ENCODE measurements around the gene SLC30A4.
A peak's percentile ranks its signal among the peaks of the same experiment; 100 is the strongest.

SLC30A4 gene

DNA sequence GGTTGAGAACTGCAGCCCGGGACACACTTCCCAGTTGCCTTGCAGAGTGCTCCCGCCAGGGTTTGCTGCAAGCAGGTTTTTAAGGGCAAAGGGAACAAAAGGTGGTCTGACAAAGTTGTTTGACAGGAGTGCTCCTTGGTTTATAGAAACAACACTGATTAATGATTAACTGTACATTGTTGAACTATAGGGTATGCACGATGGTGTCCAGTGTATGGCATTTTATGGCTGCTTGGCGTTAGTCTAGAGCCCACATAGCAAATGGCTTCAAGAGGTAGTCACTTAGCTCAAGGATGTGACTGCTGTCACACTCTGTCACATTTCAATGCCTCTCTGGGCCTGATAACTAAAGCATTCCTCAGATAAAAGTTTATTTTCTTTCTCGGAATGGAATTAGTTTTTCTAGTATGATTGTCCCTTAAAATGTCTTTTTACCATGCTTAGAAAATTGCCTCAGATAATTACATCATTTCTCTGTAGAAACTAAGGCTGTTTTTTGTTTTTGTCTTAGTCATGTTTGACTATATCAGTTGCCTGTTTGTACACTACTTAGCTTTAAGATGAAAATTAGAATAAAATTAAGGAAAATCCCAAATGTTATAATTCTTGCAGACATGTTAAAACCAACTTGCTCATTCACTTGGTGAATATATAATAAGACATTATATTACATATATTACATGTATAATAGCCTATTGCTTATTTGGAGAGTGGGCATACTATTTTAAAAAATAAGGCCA is 82.9 kb downstream of the SLC30A4 start:
- no peaks in the 10 kb centered on the region for H3K27me3 Mint-ChIP-seq
- DNase-seq (ENCODE audit: low spot score in 2 of 2): no peak
- H3K4me1 Mint-ChIP-seq: no peaks in the 10 kb centered on the region
- no peak overlapping the region for H3K4me3 Mint-ChIP-seq
- H3K36me3 Mint-ChIP-seq (ENCODE audit: insufficient read depth): no peaks in the 10 kb centered on the region
- no peaks in the 10 kb centered on the region for H3K9me3 Mint-ChIP-seq
- ATAC-seq (replicated peaks; ENCODE audit: extremely low read depth, poor library complexity, severe bottlenecking): no peak
- H3K27ac Mint-ChIP-seq (ENCODE audit: low read depth): no peak overlapping the region

DNA sequence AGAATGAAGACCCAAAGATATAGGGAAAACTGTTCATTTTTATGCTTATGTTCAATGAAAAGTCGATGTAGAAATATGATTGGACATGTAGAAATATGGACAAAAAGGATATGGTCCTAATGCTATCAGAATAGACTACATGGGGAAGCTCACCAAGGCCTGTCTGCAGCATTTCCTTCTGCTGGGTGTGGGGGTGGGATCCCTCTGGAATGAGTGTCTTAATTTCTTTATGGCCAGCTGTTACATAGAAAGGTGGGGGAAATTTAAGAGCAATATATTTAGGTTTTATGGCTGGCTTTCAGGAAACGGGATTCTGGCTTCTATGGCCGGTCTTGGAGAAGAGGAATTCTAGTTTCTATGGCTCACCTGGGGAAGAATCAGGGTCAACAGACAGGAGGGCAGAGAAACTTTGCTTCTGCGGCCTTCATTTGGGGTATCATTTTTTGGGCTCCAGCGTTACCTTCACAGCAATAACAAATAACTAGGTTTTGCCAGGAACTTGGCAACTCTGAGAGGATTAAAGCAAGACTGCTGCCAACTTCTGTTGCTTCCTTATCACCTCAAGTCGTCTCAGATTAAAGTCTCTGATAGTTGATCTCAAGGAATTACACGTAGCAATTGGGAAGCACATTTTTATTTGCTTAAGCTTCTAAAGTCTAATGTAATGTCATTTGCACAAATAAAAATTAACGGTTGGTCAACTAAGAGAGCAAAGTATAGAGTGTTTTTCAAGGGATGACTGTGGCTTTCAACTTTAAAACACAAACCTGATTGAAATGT is 87.2 kb downstream of the SLC30A4 start:
- Mint-ChIP-seq H3K27ac (ENCODE audit: low read depth) (no peak overlapping the region), H3K9me3 (no peaks in the 10 kb centered on the region), H3K36me3 (ENCODE audit: insufficient read depth) (peaks cover 1% of the 10 kb centered on the region), H3K4me3 (no peak overlapping the region), H3K27me3 (no peaks in the 10 kb centered on the region), H3K4me1 (no peaks in the 10 kb centered on the region)
- ATAC-seq (replicated peaks; ENCODE audit: extremely low read depth, poor library complexity, severe bottlenecking) (no peak), DNase-seq (ENCODE audit: low spot score in 2 of 2) (no peak)

DNA sequence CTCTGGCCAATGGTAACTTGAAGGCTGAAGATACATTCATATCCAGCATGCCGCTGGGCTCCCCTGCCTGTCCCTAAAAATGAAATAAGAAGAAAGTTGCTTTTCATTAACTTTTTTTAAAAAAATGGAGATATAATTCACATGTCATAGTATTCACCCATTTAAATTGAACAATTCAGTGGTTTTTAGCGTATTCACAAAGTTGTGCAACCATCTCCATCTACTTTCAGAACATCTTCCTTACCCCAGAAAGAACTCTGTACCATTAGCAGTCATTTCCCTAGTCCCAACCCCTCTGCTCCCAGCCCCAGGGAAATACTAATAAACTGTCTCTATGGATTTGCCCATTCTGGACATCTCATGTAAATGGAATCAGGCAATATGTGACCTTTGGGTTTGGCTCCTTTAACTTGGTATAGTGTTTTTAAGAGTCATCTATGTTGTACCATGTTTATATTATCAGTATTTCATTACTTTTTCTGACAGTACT is 88.4 kb downstream of the SLC30A4 start:
- Mint-ChIP-seq H3K4me1 (no peaks in the 10 kb centered on the region), H3K27ac (ENCODE audit: low read depth) (no peak overlapping the region), H3K27me3 (no peaks in the 10 kb centered on the region), H3K9me3 (no peaks in the 10 kb centered on the region), H3K4me3 (no peak overlapping the region), H3K36me3 (ENCODE audit: insufficient read depth) (peaks cover 1% of the 10 kb centered on the region)
- DNase-seq (ENCODE audit: low spot score in 2 of 2): no peak
- no peak for ATAC-seq (replicated peaks; ENCODE audit: extremely low read depth, poor library complexity, severe bottlenecking)

DNA sequence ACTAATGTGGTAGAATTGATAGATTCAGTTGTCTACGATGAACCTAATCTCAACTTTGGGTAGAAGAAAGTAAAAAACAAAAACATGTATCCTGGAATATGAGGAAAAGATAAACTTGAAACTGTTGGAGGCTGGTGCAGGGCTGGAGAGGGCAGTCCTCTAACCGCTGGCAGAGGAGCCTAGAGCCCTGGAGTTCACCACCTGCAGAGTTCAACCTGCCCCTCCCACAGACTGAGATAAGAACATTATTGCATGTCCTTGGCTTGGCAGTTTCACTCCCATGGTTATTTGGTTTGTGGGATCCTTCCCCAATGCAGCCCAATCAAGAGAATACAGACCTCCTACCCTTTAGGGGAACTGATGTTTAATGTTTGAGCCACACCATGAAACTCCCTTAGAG is 91.0 kb downstream of the SLC30A4 start:
- Mint-ChIP-seq H3K27ac (ENCODE audit: low read depth) (no peak overlapping the region), H3K27me3 (no peaks in the 10 kb centered on the region), H3K4me1 (no peaks in the 10 kb centered on the region), H3K36me3 (ENCODE audit: insufficient read depth) (peaks cover 1% of the 10 kb centered on the region), H3K4me3 (no peak overlapping the region), H3K9me3 (no peaks in the 10 kb centered on the region)
- DNase-seq (ENCODE audit: low spot score in 2 of 2) (no peak), ATAC-seq (replicated peaks; ENCODE audit: extremely low read depth, poor library complexity, severe bottlenecking) (no peak)

DNA sequence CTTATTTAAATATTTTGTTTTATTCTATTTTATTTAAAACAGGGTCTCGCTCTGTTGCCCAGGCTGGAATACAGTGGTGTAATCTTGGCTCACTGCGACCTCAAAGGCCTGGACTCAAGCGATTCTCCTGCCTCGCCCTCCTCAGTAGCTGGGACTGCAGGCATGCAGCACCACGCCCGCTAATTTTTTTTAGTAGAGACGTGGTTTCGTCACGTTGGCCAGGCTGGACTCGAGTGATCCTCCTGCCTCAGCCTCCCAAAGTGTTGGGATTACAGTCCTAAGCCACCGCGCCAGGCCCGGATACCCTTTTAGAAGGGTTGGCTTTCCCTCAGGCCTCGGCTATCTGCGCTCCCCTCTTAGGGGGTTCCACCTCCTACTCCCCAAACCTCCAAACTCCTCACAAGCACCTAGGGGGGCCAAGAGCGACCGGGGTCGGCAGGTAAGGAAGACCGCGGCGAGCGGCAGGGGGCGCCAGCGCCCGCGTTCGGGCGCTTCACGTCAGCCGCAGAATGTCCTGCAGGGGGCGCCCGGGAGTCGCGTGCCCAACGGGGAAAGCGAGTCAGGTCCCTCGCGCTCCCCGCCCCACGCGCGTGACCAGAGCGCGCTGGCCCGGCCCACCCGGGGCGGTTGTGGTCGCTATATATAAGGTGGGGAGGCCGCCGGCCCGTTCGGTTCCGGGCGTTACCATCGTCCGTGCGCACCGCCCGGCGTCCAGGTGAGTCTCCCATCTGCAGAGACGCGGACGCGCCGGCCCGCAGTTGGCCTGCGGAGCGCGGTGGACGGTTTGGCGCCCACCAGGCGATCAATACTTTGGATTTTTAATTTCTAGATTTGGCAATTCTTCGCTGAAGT is 92.4 kb downstream of the SLC30A4 start:
- Mint-ChIP-seq H3K4me1 (no peaks in the 10 kb centered on the region), H3K9me3 (no peaks in the 10 kb centered on the region), H3K4me3 (no peak overlapping the region), H3K36me3 (ENCODE audit: insufficient read depth) (peaks cover 3% of the 10 kb centered on the region), H3K27me3 (no peaks in the 10 kb centered on the region), H3K27ac (ENCODE audit: low read depth) (no peak overlapping the region)
- DNase-seq (ENCODE audit: low spot score in 2 of 2) (peak; percentile 71 to 91), ATAC-seq (replicated peaks; ENCODE audit: extremely low read depth, poor library complexity, severe bottlenecking) (peak; percentile 85)
